Caco-2 (cell line): ENCODE data around the gene LYST. TPM values are rescaled to one million over a fixed set of nuclear protein-coding genes. Genes with fewer than 3 reads are reported as not detected.

Experiments used
- BruUV-seq: library from RNA; stranded (reverse); fragments of 400-500 nt; replicated peaks from 2 replicates; lab custom pipeline; 2021; lab: Mats Ljungman, UMichigan
- CTCF ChIA-PET: fragments of 300-600 bp; sonication (Branson Sonifier 250); formaldehyde crosslinking; loops from one replicate; lab custom pipeline; 2022; ENCODE audit warnings: antibody characterized with exemption; lab: Charles Lee
- POLR2A ChIA-PET: fragments of 300-600 bp; sonication (Branson Sonifier 250); formaldehyde crosslinking; loops from one replicate; lab custom pipeline; 2022; ENCODE audit warnings: antibody characterized with exemption; lab: Charles Lee
- DNase-seq, 2 experiments: peaks; one replicate each; pipeline versions ENCODE4 v3.0.0 to v3.0.0-alpha.2; 2020 to 2022
- H3K27me3 ChIP-seq: replicated peaks from 2 replicates; pipeline ENCODE4 v1.6.0; 2011; ENCODE audit warnings: low read length; ENCODE audit not compliant: control insufficient read depth, insufficient read depth
- H3K36me3 ChIP-seq: 2 replicates; pipeline ENCODE4 v1.5.1; 2011; ENCODE audit warnings: low read length; ENCODE audit not compliant: control insufficient read depth, insufficient read depth
- H3K4me1 ChIP-seq: fragments of 250-450 bp; sonication (Bioruptor Pico); 2 replicates; pipeline ENCODE4 v1.5.1; 2020; ENCODE audit warnings: mild to moderate bottlenecking
- H3K4me3 ChIP-seq: 2 replicates; pipeline ENCODE4 v1.5.1; 2011; ENCODE audit warnings: low read depth, mild to moderate bottlenecking, control low read depth, low read length
- H3K9me3 ChIP-seq: fragments of 250-450 bp; sonication (Bioruptor Pico); 2 replicates; pipeline ENCODE4 v1.5.1; 2020; ENCODE audit warnings: mild to moderate bottlenecking, moderate library complexity
- H3K27ac Mint-ChIP-seq: one replicate; pipeline ENCODE4 v1.8.0; 2022; ENCODE audit warnings: mixed read lengths; ENCODE audit not compliant: unreplicated experiment
- H3K27me3 Mint-ChIP-seq: one replicate; pipeline ENCODE4 v1.8.0; 2022; ENCODE audit warnings: mixed read lengths; ENCODE audit not compliant: insufficient read depth, unreplicated experiment
- H3K36me3 Mint-ChIP-seq: one replicate; pipeline ENCODE4 v1.8.0; 2022; ENCODE audit warnings: mild to moderate bottlenecking, mixed read lengths; ENCODE audit not compliant: insufficient read depth, unreplicated experiment
- H3K4me1 Mint-ChIP-seq: one replicate; pipeline ENCODE4 v1.8.0; 2022; ENCODE audit warnings: low read depth, mixed read lengths; ENCODE audit not compliant: unreplicated experiment
- H3K4me3 Mint-ChIP-seq: one replicate; pipeline ENCODE4 v1.8.0; 2022; ENCODE audit warnings: mild to moderate bottlenecking, moderate library complexity, mixed read lengths; ENCODE audit not compliant: unreplicated experiment
- H3K9me3 Mint-ChIP-seq: one replicate; pipeline ENCODE4 v1.8.0; 2022; ENCODE audit warnings: mixed read lengths; ENCODE audit not compliant: unreplicated experiment
- CTCF ChIP-seq, 2 experiments: fragments of 200-600 bp in 1 of 2; IDR thresholded peaks; 1 replicate in 1 of 2; 2 replicates in 1 of 2; pipeline versions ENCODE4 v1.5.1 to v1.8.0; 2011 to 2022; ENCODE audit warnings: antibody characterized with exemption in 1 of 2, control low read depth in 1 of 2, inconsistent platforms in 1 of 2, low read depth in 1 of 2, low read length in 1 of 2, mild to moderate bottlenecking in 1 of 2, moderate library complexity in 1 of 2; ENCODE audit not compliant: insufficient read depth in 1 of 2, severe bottlenecking in 1 of 2, unreplicated experiment in 1 of 2
- intact Hi-C: fragments of 100-400 bp; cut with micrococcal nuclease; formaldehyde crosslinking; loops from one replicate; pipeline ENCODE4 v1.10.0; 2022; ENCODE audit not compliant: unreplicated experiment
- total RNA-seq: library from RNA; stranded (reverse); gene quantifications from 2 replicates; pipeline ENCODE4 v1.2.3, GENCODE V29; 2022

LYST gene
- total RNA-seq, 1 experiment from 2014 or later: 5.6 TPM

- H3K9me3 ChIP-seq: no peaks in the 10 kb centered on the region
- no peaks in the 10 kb centered on the region for H3K36me3 Mint-ChIP-seq
- POLR2A ChIA-PET: no interaction called here
- H3K27me3 Mint-ChIP-seq: no peaks in the 10 kb centered on the region
- intact Hi-C loops: no loop called here
- H3K4me3 Mint-ChIP-seq: no peak overlapping the region
- no peak overlapping the region for H3K27ac Mint-ChIP-seq
- no peak for DNase-seq
- no TSS peak for BruUV-seq
- no peaks in the 10 kb centered on the region for H3K4me1 ChIP-seq
- H3K36me3 ChIP-seq: no peaks in the 10 kb centered on the region
- no peaks in the 10 kb centered on the region for H3K9me3 Mint-ChIP-seq
- CTCF ChIA-PET: no interaction called here
- TF ChIP-seq CTCF (IDR thresholded peaks at IDR 0.05; ENCODE audit: insufficient read depth in 1 of 2, low read depth in 1 of 2, low read length in 1 of 2, severe bottlenecking in 1 of 2, unreplicated experiment in 1 of 2): no peak
- H3K27me3 ChIP-seq: no peaks in the 10 kb centered on the region
- no peaks in the 10 kb centered on the region for H3K4me1 Mint-ChIP-seq
- H3K4me3 ChIP-seq: no peak overlapping the region
Observed at GRCh38 chr1:235735621-235736020, 131.1 kb downstream of the LYST start.

- BruUV-seq: no TSS peak
Observed at GRCh38 chr1:235734335-235734734, 132.4 kb downstream of the LYST start.

GRCh38 chr1:235730007-235730406 is 136.7 kb downstream of the LYST start:
- no peaks in the 10 kb centered on the region for H3K27me3 ChIP-seq
- no peaks in the 10 kb centered on the region for H3K36me3 Mint-ChIP-seq
- H3K27ac Mint-ChIP-seq: no peak overlapping the region
- no peaks in the 10 kb centered on the region for H3K9me3 Mint-ChIP-seq
- H3K27me3 Mint-ChIP-seq: no peaks in the 10 kb centered on the region
- H3K9me3 ChIP-seq: no peaks in the 10 kb centered on the region
- no peak overlapping the region for H3K4me3 ChIP-seq
- BruUV-seq: no TSS peak
- TF ChIP-seq CTCF (IDR thresholded peaks at IDR 0.05; ENCODE audit: insufficient read depth in 1 of 2, low read depth in 1 of 2, low read length in 1 of 2, severe bottlenecking in 1 of 2, unreplicated experiment in 1 of 2): no peak
- no peaks in the 10 kb centered on the region for H3K4me1 ChIP-seq
- ChIA-PET CTCF (no interaction called here), POLR2A (no interaction called here)
- intact Hi-C loops: loop anchor here (5.0 kb wide), 1 partner anchor 78 kb away; no protein-coding TSS in a partner anchor
- H3K36me3 ChIP-seq: no peaks in the 10 kb centered on the region
- H3K4me1 Mint-ChIP-seq: no peaks in the 10 kb centered on the region
- H3K4me3 Mint-ChIP-seq: no peak overlapping the region
- no peak for DNase-seq

More at GRCh38 chr1:235734335-235734734, 132.4 kb downstream of the LYST start:
- Histone ChIP-seq H3K36me3 (no peaks in the 10 kb centered on the region), H3K4me1 (no peaks in the 10 kb centered on the region), H3K9me3 (no peaks in the 10 kb centered on the region), H3K4me3 (no peak overlapping the region), H3K27me3 (no peaks in the 10 kb centered on the region)
- Mint-ChIP-seq H3K27ac (no peak overlapping the region), H3K27me3 (no peaks in the 10 kb centered on the region), H3K36me3 (no peaks in the 10 kb centered on the region), H3K4me1 (no peaks in the 10 kb centered on the region), H3K9me3 (no peaks in the 10 kb centered on the region), H3K4me3 (no peak overlapping the region)
- ChIA-PET CTCF (no interaction called here), POLR2A (no interaction called here)
- intact Hi-C loops: loop anchor here (5.0 kb wide), 1 partner anchor 82 kb away; no protein-coding TSS in a partner anchor
- DNase-seq: no peak
- TF ChIP-seq CTCF (IDR thresholded peaks at IDR 0.05; ENCODE audit: insufficient read depth in 1 of 2, low read depth in 1 of 2, low read length in 1 of 2, severe bottlenecking in 1 of 2, unreplicated experiment in 1 of 2): no peak
